Astrocyte (in vitro differentiated cells and primary cell): ENCODE measurements around the gene OR4F6.

Experiments used
- CTCF ChIP-seq: IDR thresholded peaks from 2 replicates; pipeline ENCODE4 v1.5.1; 2011; ENCODE audit warnings: low read depth, mild to moderate bottlenecking, inconsistent platforms, low read length, moderate library complexity; ENCODE audit not compliant: insufficient read depth
- EZH2 ChIP-seq: IDR thresholded peaks from 2 replicates; pipeline ENCODE4 v1.6.1; 2012; ENCODE audit warnings: mild to moderate bottlenecking, low read length, inconsistent platforms; ENCODE audit not compliant: insufficient read depth

- TF ChIP-seq CTCF = no peak
- no peak for TF ChIP-seq EZH2
These were observed 25.5 kb downstream of the OR4F6 start for GRCh38 chr15:101828774-101829173.
